H1 (cell line): ENCODE measurements around the gene KCNIP2. TPM values are rescaled to one million over a fixed set of nuclear protein-coding genes. Genes with fewer than 3 reads are reported as not detected.

Source experiments
- JUN ChIP-seq: IDR thresholded peaks from 2 replicates; pipeline ENCODE4 v1.6.1; 2011; ENCODE audit warnings: low read depth, mild to moderate bottlenecking, improper control_type of control experiment, low read length
- NRF1 ChIP-seq: IDR thresholded peaks from 2 replicates; pipeline ENCODE4 v1.6.1; 2011; ENCODE audit warnings: mild to moderate bottlenecking, low read depth, low read length, improper control_type of control experiment
- SAP30 ChIP-seq: fragments of 300-600 bp; sonication (generic); IDR thresholded peaks from 2 replicates; pipeline ENCODE4 v1.7.1; 2012; ENCODE audit warnings: low read length, moderate library complexity, mild to moderate bottlenecking, inconsistent platforms; ENCODE audit not compliant: insufficient read depth, insufficient replicate concordance
- TCF12 ChIP-seq: IDR thresholded peaks from 2 replicates; pipeline ENCODE4 v1.6.1; 2011; ENCODE audit warnings: low read depth, mild to moderate bottlenecking, low read length
- polyA plus RNA-seq, 7 experiments: library from polyadenylated mRNA; depleted of rRNA in 3 of 7; stranded (reverse) in 5 of 7; unstranded in 2 of 7; fragments of >200 nt in 5 of 7; fragments of 200-250 nt in 2 of 7; gene quantifications; 1 replicate in 5 of 7; 2 replicates in 1 of 7; 4 replicates in 1 of 7; pipeline versions ENCODE4 v1.2.1 to v1.2.3, GENCODE V29; 2011 to 2013; ENCODE audit warnings: missing spikeins in 2 of 7, mixed read lengths in 2 of 7
- total RNA-seq: library from RNA; stranded (reverse); fragmentation: NEBNext Ultra II Directional; extraction: Animal tissue kit (Norgen Biotek cat#: 25700); gene quantifications from 2 replicates; pipeline ENCODE4 v1.2.1, GENCODE V29; 2021

KCNIP2 gene
- total and polyA plus RNA-seq, 2 of the 8 experiments (the other 6 are each of a cell fraction or from before 2014, with no cell fraction given), result 2.7 to 6.0 TPM

DNA sequence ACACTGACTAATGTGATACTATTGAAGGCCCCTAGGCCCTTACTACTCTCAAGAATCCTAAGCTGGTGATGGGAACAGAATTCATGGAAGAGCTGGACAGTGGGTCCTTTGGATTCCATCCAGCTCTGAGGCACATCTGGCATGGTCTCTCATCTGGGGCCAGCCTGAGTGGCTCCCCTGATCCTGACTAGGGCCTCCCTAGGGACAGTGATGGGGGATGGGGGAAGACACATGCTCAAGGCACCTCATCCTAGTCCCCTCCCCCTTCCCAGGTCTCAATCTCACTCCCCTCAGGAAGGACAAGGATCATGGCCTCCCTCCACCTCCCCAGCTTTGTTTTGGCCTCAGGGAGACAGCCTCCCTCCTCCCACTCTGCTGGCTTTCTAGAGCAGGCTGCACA is 1.8 kb downstream of the KCNIP2 start (continued):
- TF ChIP-seq NRF1 (no peak), SAP30 (no peak), TCF12 (no peak), JUN (no peak)
